HG03354 (cell line): Measurements from ENCODE around the gene SLC45A1.

Source experiments
- ATAC-seq: cut with Tn5 transposase; IDR thresholded peaks from one replicate; pipeline ENCODE4 v1.9.1; 2021; ENCODE audit warnings: mild to moderate bottlenecking; ENCODE audit not compliant: unreplicated experiment, poor library complexity, severe bottlenecking

The SLC45A1 gene

GRCh38 chr1:8333246-8333987, 15.5 kb downstream of the SLC45A1 start:
- no peak for ATAC-seq

GRCh38 chr1:8334106-8334851, 16.4 kb downstream of the SLC45A1 start:
- no peak for ATAC-seq

- no peak for ATAC-seq
Measured at GRCh38 chr1:8335246-8335645, 17.3 kb downstream of the SLC45A1 start.

GRCh38 chr1:8337776-8338525, 20.0 kb downstream of the SLC45A1 start:
- ATAC-seq = no peak

- no peak for ATAC-seq
Measured at GRCh38 chr1:8338526-8339202, 20.8 kb downstream of the SLC45A1 start.

- ATAC-seq = no peak
Measured at GRCh38 chr1:8339203-8339600, 21.3 kb downstream of the SLC45A1 start.

- ATAC-seq = no peak
Measured at GRCh38 chr1:8340448-8340847, 22.5 kb downstream of the SLC45A1 start.

GRCh38 chr1:8342325-8342724, 24.4 kb downstream of the SLC45A1 start:
- ATAC-seq = no peak

GRCh38 chr1:8343044-8343443, 25.1 kb downstream of the SLC45A1 start:
- ATAC-seq = no peak

GRCh38 chr1:8343464-8344001, 25.6 kb downstream of the SLC45A1 start:
- no peak for ATAC-seq

GRCh38 chr1:8344893-8345507, 27.1 kb downstream of the SLC45A1 start:
- no peak for ATAC-seq

- ATAC-seq = no peak
Measured at GRCh38 chr1:8345621-8346415, 27.9 kb downstream of the SLC45A1 start.

- ATAC-seq = no peak
Measured at GRCh38 chr1:8347635-8348034, 29.7 kb downstream of the SLC45A1 start.

- ATAC-seq = no peak
Measured at GRCh38 chr1:8348047-8348776, 30.3 kb downstream of the SLC45A1 start.

GRCh38 chr1:8348777-8349472, 31.0 kb downstream of the SLC45A1 start:
- peak; percentile 66 for ATAC-seq

GRCh38 chr1:8349473-8349865, 31.6 kb downstream of the SLC45A1 start:
- ATAC-seq = no peak

- no peak for ATAC-seq
Measured at GRCh38 chr1:8349961-8350360, 32.0 kb downstream of the SLC45A1 start.
